HG03159 (cell line): ENCODE data around the gene CDKN2C.
"Not testable (repeated sequence)": the region's sequence is repeated elsewhere in the genome, so short reads cannot be mapped to it uniquely, and the experiment has no call there.

Source experiments
- ATAC-seq: cut with Tn5 transposase; IDR thresholded peaks from one replicate; pipeline ENCODE4 v1.9.1; 2021; ENCODE audit warnings: mild to moderate bottlenecking, moderate library complexity; ENCODE audit not compliant: unreplicated experiment

The CDKN2C gene

GRCh38 chr1:50969611-50970508, at the start of gene CDKN2C:
Gene CDKN2C, plus strand, starts transcription at chr1:50970245. Its CDS starts 124 bp downstream, at chr1:50970369.
- peak; percentile 29 for ATAC-seq

- no peak for ATAC-seq
These were observed 49.6 kb upstream of the CDKN2C start for GRCh38 chr1:50920409-50920808.

- no peak for ATAC-seq
These were observed 49.0 kb upstream of the CDKN2C start for GRCh38 chr1:50921029-50921428.

GRCh38 chr1:50923564-50923963, 46.5 kb upstream of the CDKN2C start:
- ATAC-seq, result no peak

GRCh38 chr1:50929376-50929958, 40.6 kb upstream of the CDKN2C start:
- no peak for ATAC-seq

- peak; percentile 70 for ATAC-seq
These were observed 39.9 kb upstream of the CDKN2C start for GRCh38 chr1:50930193-50930592.

GRCh38 chr1:50930965-50931737, 38.9 kb upstream of the CDKN2C start:
- no peak for ATAC-seq

GRCh38 chr1:50932043-50932442, 38.0 kb upstream of the CDKN2C start:
- not testable (repeated sequence) for ATAC-seq

GRCh38 chr1:50933770-50934169, 36.3 kb upstream of the CDKN2C start:
- not testable (repeated sequence) for ATAC-seq

- no peak for ATAC-seq
These were observed 35.2 kb upstream of the CDKN2C start for GRCh38 chr1:50934838-50935237.

- not testable (repeated sequence) for ATAC-seq
These were observed 34.8 kb upstream of the CDKN2C start for GRCh38 chr1:50935276-50935675.

GRCh38 chr1:50936321-50936720, 33.7 kb upstream of the CDKN2C start:
- ATAC-seq, result no peak

- ATAC-seq, result no peak
These were observed 29.8 kb upstream of the CDKN2C start for GRCh38 chr1:50940291-50940690.

- ATAC-seq, result no peak
These were observed 27.7 kb upstream of the CDKN2C start for GRCh38 chr1:50942334-50942733.

- ATAC-seq, result no peak
These were observed 20.6 kb upstream of the CDKN2C start for GRCh38 chr1:50949286-50949982.

- no peak for ATAC-seq
These were observed 19.6 kb upstream of the CDKN2C start for GRCh38 chr1:50950396-50950795.

- not testable (repeated sequence) for ATAC-seq
These were observed 17.5 kb upstream of the CDKN2C start for GRCh38 chr1:50952566-50952965.

GRCh38 chr1:50955116-50955515, 14.9 kb upstream of the CDKN2C start:
- ATAC-seq, result no peak

- ATAC-seq, result peak; percentile 15
These were observed 10.6 kb upstream of the CDKN2C start for GRCh38 chr1:50959303-50959912.
